ENCODE results near the gene FGF19.
A peak's percentile ranks its signal among the peaks of the same experiment; 100 is the strongest.

FGF19 gene

GRCh38 chr11:69746140-69746539, 42.3 kb upstream of the FGF19 start:
- Histone ChIP-seq H3K79me2 (ENCODE audit: insufficient read depth, low read length) (no peaks in the 10 kb centered on the region), H3K36me3 (ENCODE audit: insufficient read depth, low read length) (no peaks in the 10 kb centered on the region), H3K4me3 (ENCODE audit: low read depth in 1 of 2, low read length in 2 of 2) (no peak overlapping the region), H3K4me1 (ENCODE audit: insufficient read depth, low read length) (no peaks in the 10 kb centered on the region), H2AFZ (ENCODE audit: low read depth, low read length) (no peak overlapping the region), H3K27ac (ENCODE audit: low read length) (no peak overlapping the region), H3K4me2 (ENCODE audit: insufficient read depth, low read length) (no peak overlapping the region), H3K9ac (ENCODE audit: low read depth, low read length) (no peak overlapping the region), H4K20me1 (ENCODE audit: insufficient read depth, low read length) (peaks cover 5% of the 10 kb centered on the region; the same call in 1 of the 2 replicates), H3K27me3 (ENCODE audit: insufficient read depth, low read length, poor library complexity) (no peaks in the 10 kb centered on the region), H3K9me3 (ENCODE audit: insufficient read depth, low read length, severe bottlenecking) (no peaks in the 10 kb centered on the region)
- no peak for TF ChIP-seq CTCF (IDR thresholded peaks at IDR 0.05; ENCODE audit: borderline replicate concordance, extremely low read depth, low read length, poor library complexity, severe bottlenecking)
- TF ChIP-seq EZH2 (IDR thresholded peaks at IDR 0.05; ENCODE audit: borderline replicate concordance, low read depth, low read length, severe bottlenecking) = no peak
- ATAC-seq (ENCODE audit: insufficient read depth, low read depth) (no peak), DNase-seq (no peak)

GRCh38 chr11:69745201-69745600, 41.4 kb upstream of the FGF19 start:
- TF ChIP-seq EZH2 (IDR thresholded peaks at IDR 0.05; ENCODE audit: borderline replicate concordance, low read depth, low read length, severe bottlenecking) = no peak
- no peak for TF ChIP-seq CTCF (IDR thresholded peaks at IDR 0.05; ENCODE audit: borderline replicate concordance, extremely low read depth, low read length, poor library complexity, severe bottlenecking)
- H3K4me2 ChIP-seq (ENCODE audit: insufficient read depth, low read length) = no peak overlapping the region
- H3K9me3 ChIP-seq (ENCODE audit: insufficient read depth, low read length, severe bottlenecking) = no peaks in the 10 kb centered on the region

GRCh38 chr11:69744435-69744834, 40.6 kb upstream of the FGF19 start:
- no peak overlapping the region for H3K9ac ChIP-seq (ENCODE audit: low read depth, low read length)
- H3K27ac ChIP-seq (ENCODE audit: low read length) = no peak overlapping the region
- ATAC-seq (ENCODE audit: insufficient read depth, low read depth) = no peak
- no peaks in the 10 kb centered on the region for H3K27me3 ChIP-seq (ENCODE audit: insufficient read depth, low read length, poor library complexity)
- H2AFZ ChIP-seq (ENCODE audit: low read depth, low read length) = no peak overlapping the region
- no peak overlapping the region for H3K4me2 ChIP-seq (ENCODE audit: insufficient read depth, low read length)
- no peaks in the 10 kb centered on the region for H3K79me2 ChIP-seq (ENCODE audit: insufficient read depth, low read length)
- DNase-seq = no peak
- no peaks in the 10 kb centered on the region for H3K36me3 ChIP-seq (ENCODE audit: insufficient read depth, low read length)
- H3K4me1 ChIP-seq (ENCODE audit: insufficient read depth, low read length) = no peaks in the 10 kb centered on the region
- no peak for TF ChIP-seq CTCF (IDR thresholded peaks at IDR 0.05; ENCODE audit: borderline replicate concordance, extremely low read depth, low read length, poor library complexity, severe bottlenecking)
- no peak for TF ChIP-seq EZH2 (IDR thresholded peaks at IDR 0.05; ENCODE audit: borderline replicate concordance, low read depth, low read length, severe bottlenecking)
- no peaks in the 10 kb centered on the region for H3K9me3 ChIP-seq (ENCODE audit: insufficient read depth, low read length, severe bottlenecking)
- H4K20me1 ChIP-seq (ENCODE audit: insufficient read depth, low read length) = no peaks in the 10 kb centered on the region
- no peak overlapping the region for H3K4me3 ChIP-seq (ENCODE audit: low read depth in 1 of 2, low read length in 2 of 2)

More at GRCh38 chr11:69745201-69745600, 41.4 kb upstream of the FGF19 start:
- no peaks in the 10 kb centered on the region for H3K27me3 ChIP-seq (ENCODE audit: insufficient read depth, low read length, poor library complexity)
- no peaks in the 10 kb centered on the region for H3K4me1 ChIP-seq (ENCODE audit: insufficient read depth, low read length)
- ATAC-seq (ENCODE audit: insufficient read depth, low read depth) (no peak), DNase-seq (no peak)
- no peaks in the 10 kb centered on the region for H4K20me1 ChIP-seq (ENCODE audit: insufficient read depth, low read length)
- H3K79me2 ChIP-seq (ENCODE audit: insufficient read depth, low read length) = no peaks in the 10 kb centered on the region
- no peak overlapping the region for H3K27ac ChIP-seq (ENCODE audit: low read length)
- no peak overlapping the region for H3K4me3 ChIP-seq (ENCODE audit: low read depth in 1 of 2, low read length in 2 of 2)
- no peak overlapping the region for H3K9ac ChIP-seq (ENCODE audit: low read depth, low read length)
- H2AFZ ChIP-seq (ENCODE audit: low read depth, low read length) = peak overlapping the region; percentile 16; the same call in 1 of the 2 replicates
- H3K36me3 ChIP-seq (ENCODE audit: insufficient read depth, low read length) = no peaks in the 10 kb centered on the region

- TF ChIP-seq CTCF (IDR thresholded peaks at IDR 0.05; ENCODE audit: borderline replicate concordance, extremely low read depth, low read length, poor library complexity, severe bottlenecking) = no peak
- no peak for TF ChIP-seq EZH2 (IDR thresholded peaks at IDR 0.05; ENCODE audit: borderline replicate concordance, low read depth, low read length, severe bottlenecking)
- Histone ChIP-seq H3K4me1 (ENCODE audit: insufficient read depth, low read length) (no peaks in the 10 kb centered on the region), H3K79me2 (ENCODE audit: insufficient read depth, low read length) (no peaks in the 10 kb centered on the region), H3K36me3 (ENCODE audit: insufficient read depth, low read length) (no peaks in the 10 kb centered on the region), H2AFZ (ENCODE audit: low read depth, low read length) (no peak overlapping the region), H3K9me3 (ENCODE audit: insufficient read depth, low read length, severe bottlenecking) (no peaks in the 10 kb centered on the region), H4K20me1 (ENCODE audit: insufficient read depth, low read length) (no peaks in the 10 kb centered on the region), H3K4me3 (ENCODE audit: low read depth in 1 of 2, low read length in 2 of 2) (no peak overlapping the region), H3K9ac (ENCODE audit: low read depth, low read length) (no peak overlapping the region), H3K27ac (ENCODE audit: low read length) (no peak overlapping the region), H3K4me2 (ENCODE audit: insufficient read depth, low read length) (no peak overlapping the region), H3K27me3 (ENCODE audit: insufficient read depth, low read length, poor library complexity) (no peaks in the 10 kb centered on the region)
- ATAC-seq (ENCODE audit: insufficient read depth, low read depth) (no peak), DNase-seq (no peak)
Measured at GRCh38 chr11:69734841-69735240, 31.0 kb upstream of the FGF19 start.
